ENCODE results near the gene SASH1. TPM values are rescaled to one million over a fixed set of nuclear protein-coding genes. Genes with fewer than 3 reads are reported as not detected.

The SASH1 gene
- total and polyA plus RNA-seq, 2 donors (not counting 3 experiments of a cell fraction or from before 2014, with no cell fraction given), result 18.5 to 103 TPM

DNA sequence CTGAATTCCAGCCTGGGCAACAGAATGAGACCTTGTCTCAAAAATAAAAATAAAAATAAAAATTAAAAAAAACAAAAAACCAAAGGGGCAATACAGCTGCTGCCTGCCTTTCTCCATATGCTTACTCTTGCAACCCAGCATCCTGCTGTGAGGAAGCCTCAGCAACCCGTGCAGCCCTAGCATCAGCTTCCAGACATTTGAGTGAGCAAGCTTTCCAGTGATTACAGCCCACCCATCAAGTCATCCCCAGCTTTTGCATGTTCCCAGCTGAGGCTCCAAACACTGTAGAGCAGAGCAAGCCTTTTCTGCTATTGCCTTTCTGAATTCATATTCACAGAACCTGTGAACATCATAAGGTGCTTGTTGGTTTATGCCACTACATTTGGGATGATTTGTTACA is 93.8 kb downstream of the SASH1 start:
- H3K9me3 ChIP-seq (replicated peaks; ENCODE audit: control insufficient read depth, insufficient read depth, low read length), result no peaks in the 10 kb centered on the region
- H3K4me1 ChIP-seq (ENCODE audit: control insufficient read depth, extremely low read depth, insufficient read depth, low read length), result peaks cover 37% of the 10 kb centered on the region
- ChIA-PET CTCF (interaction anchor here (1.8 kb wide), 1 partner anchor 8 kb away, joined by 4 read pairs; no protein-coding TSS in a partner anchor), POLR2A (interaction anchor here (1.3 kb wide), 1 partner anchor 10 kb away, joined by 3 read pairs; no protein-coding TSS in a partner anchor)
- dilution Hi-C loops (cut with MboI; ENCODE audit: extremely low pct_ligation_motif_present, low sequenced_read_pairs), result no loop called here
- H3K27me3 ChIP-seq (ENCODE audit: control insufficient read depth in 2 of 2, insufficient read depth in 2 of 2, low read length in 2 of 2), result no peaks in the 10 kb centered on the region
- DNase-seq (ENCODE audit: low read depth, low spot score), result no peak
- H2AFZ ChIP-seq (ENCODE audit: low read depth, low read length), result no peak overlapping the region
- H4K20me1 ChIP-seq (replicated peaks; ENCODE audit: control insufficient read depth, extremely low read depth, insufficient read depth, low read length), result no peaks in the 10 kb centered on the region
- no peaks in the 10 kb centered on the region for H3K36me3 ChIP-seq (ENCODE audit: control insufficient read depth in 2 of 2, extremely low read depth in 1 of 2, insufficient read depth in 2 of 2, low read length in 2 of 2)
- no peak overlapping the region for H3K27ac ChIP-seq (ENCODE audit: insufficient read depth, low read depth, low read length)
- peaks cover 61% of the 10 kb centered on the region for H3K79me2 ChIP-seq (ENCODE audit: control insufficient read depth, insufficient read depth, low read length)
- no peak overlapping the region for H3K9ac ChIP-seq (replicated peaks; ENCODE audit: extremely low read depth, insufficient read depth, low read length)
- intact Hi-C loops (cut with micrococcal nuclease), result no loop called here
- H3K4me3 ChIP-seq (replicated peaks in 1 of 3; ENCODE audit: insufficient read depth in 1 of 3, low read depth in 1 of 3, low read length in 3 of 3), result no peak overlapping the region
- no peak overlapping the region for H3K4me2 ChIP-seq (ENCODE audit: insufficient read depth, low read length)
- no peaks in the 10 kb centered on the region for H3K9me1 ChIP-seq (replicated peaks; ENCODE audit: control insufficient read depth, extremely low read depth, insufficient read depth, low read length)
- no TSS peak for BruUV-seq (replicated peaks)
- no peak for FAIRE-seq
- TF ChIP-seq, protein P1, sequence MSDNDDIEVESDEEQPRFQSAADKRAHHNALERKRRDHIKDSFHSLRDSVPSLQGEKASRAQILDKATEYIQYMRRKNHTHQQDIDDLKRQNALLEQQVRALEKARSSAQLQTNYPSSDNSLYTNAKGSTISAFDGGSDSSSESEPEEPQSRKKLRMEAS (IDR thresholded peaks at IDR 0.05; ENCODE audit: insufficient read depth, insufficient read length), result no peak
- no peak for TF ChIP-seq EZH2 (IDR thresholded peaks at IDR 0.05; ENCODE audit: borderline replicate concordance, low read depth, low read length, severe bottlenecking)
- TF ChIP-seq FOS (IDR thresholded peaks at IDR 0.05; ENCODE audit: borderline replicate concordance, insufficient read depth, low read length), result no peak
- TF ChIP-seq POLR2A (IDR thresholded peaks at IDR 0.05; ENCODE audit: low read depth, low read length), result no peak
- no peak for TF ChIP-seq GATA2 (IDR thresholded peaks at IDR 0.05; ENCODE audit: insufficient read depth, insufficient read length, low read depth, low read length)
- no peak for TF ChIP-seq MYC (IDR thresholded peaks at IDR 0.05; ENCODE audit: low read depth, low read length)
- no peak for TF ChIP-seq JUN (IDR thresholded peaks at IDR 0.05; ENCODE audit: borderline replicate concordance, insufficient read depth, insufficient read length, low read depth)

DNA sequence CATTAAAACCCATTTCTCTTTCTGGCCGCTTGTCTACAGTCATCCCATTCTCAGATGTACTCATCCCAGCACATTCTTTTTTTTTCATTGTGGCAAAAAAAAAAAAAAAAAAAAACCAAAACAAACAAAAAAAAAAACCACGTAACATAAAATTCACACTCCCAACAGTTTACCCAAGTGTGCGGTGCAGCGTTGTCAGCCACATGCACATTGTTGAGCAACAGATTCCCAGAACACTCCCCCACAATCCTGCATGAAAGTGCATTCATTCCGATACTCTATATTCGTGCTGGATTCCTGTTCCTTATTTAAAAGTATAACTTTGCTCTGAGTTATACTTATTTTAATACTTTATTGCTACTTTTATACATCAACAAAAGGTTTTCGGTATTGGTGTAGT is 96.0 kb downstream of the SASH1 start:
- no peak for DNase-seq (ENCODE audit: low read depth, low spot score)
- no peaks in the 10 kb centered on the region for H3K27me3 ChIP-seq (ENCODE audit: control insufficient read depth in 2 of 2, insufficient read depth in 2 of 2, low read length in 2 of 2)
- FAIRE-seq, result no peak
- TF ChIP-seq POLR2AphosphoS5 (IDR thresholded peaks at IDR 0.05; ENCODE audit: insufficient read depth, low read depth, low read length) (no peak), MYC (IDR thresholded peaks at IDR 0.05; ENCODE audit: low read depth, low read length) (no peak), FOS (IDR thresholded peaks at IDR 0.05; ENCODE audit: borderline replicate concordance, insufficient read depth, low read length) (no peak), GATA2 (IDR thresholded peaks at IDR 0.05; ENCODE audit: insufficient read depth, insufficient read length, low read depth, low read length) (no peak)
- TF ChIP-seq, protein P1 (IDR thresholded peaks at IDR 0.05; ENCODE audit: insufficient read depth, insufficient read length), result no peak
- no peaks in the 10 kb centered on the region for H3K9me3 ChIP-seq (replicated peaks; ENCODE audit: control insufficient read depth, insufficient read depth, low read length)
- peaks cover 57% of the 10 kb centered on the region for H3K79me2 ChIP-seq (ENCODE audit: control insufficient read depth, insufficient read depth, low read length)
- no peak overlapping the region for H3K27ac ChIP-seq (ENCODE audit: insufficient read depth, low read depth, low read length)
- intact Hi-C loops (cut with micrococcal nuclease) (no loop called here), dilution Hi-C loops (cut with MboI; ENCODE audit: extremely low pct_ligation_motif_present, low sequenced_read_pairs) (no loop called here)
- CTCF ChIA-PET, result no interaction called here
- H2AFZ ChIP-seq (ENCODE audit: low read depth, low read length), result no peak overlapping the region
- no peak overlapping the region for H3K4me2 ChIP-seq (ENCODE audit: insufficient read depth, low read length)
- no peaks in the 10 kb centered on the region for H4K20me1 ChIP-seq (replicated peaks; ENCODE audit: control insufficient read depth, extremely low read depth, insufficient read depth, low read length)
- no peak overlapping the region for H3K4me3 ChIP-seq (replicated peaks in 1 of 3; ENCODE audit: insufficient read depth in 1 of 3, low read depth in 1 of 3, low read length in 3 of 3)
- peaks cover 40% of the 10 kb centered on the region for H3K4me1 ChIP-seq (ENCODE audit: control insufficient read depth, extremely low read depth, insufficient read depth, low read length)
- H3K9me1 ChIP-seq (replicated peaks; ENCODE audit: control insufficient read depth, extremely low read depth, insufficient read depth, low read length), result no peaks in the 10 kb centered on the region
- BruUV-seq (replicated peaks), result no TSS peak
- POLR2A ChIA-PET, result no interaction called here
- no peak overlapping the region for H3K9ac ChIP-seq (replicated peaks; ENCODE audit: extremely low read depth, insufficient read depth, low read length)
- no peaks in the 10 kb centered on the region for H3K36me3 ChIP-seq (ENCODE audit: control insufficient read depth in 2 of 2, extremely low read depth in 1 of 2, insufficient read depth in 2 of 2, low read length in 2 of 2)

All from endothelial cell of umbilical vein (primary cell).